Muscle layer of duodenum (tissue), 2 donors: Measurements from ENCODE around the gene TMTC2.

Experiments
- H3K27ac ChIP-seq: one replicate; pipeline ENCODE4 v1.7.0; 2013; ENCODE audit warnings: mild to moderate bottlenecking, low read length
- H3K27me3 ChIP-seq: one replicate; pipeline ENCODE4 v1.7.0; 2013; ENCODE audit warnings: low read depth, mild to moderate bottlenecking, control low read depth, low read length
- H3K36me3 ChIP-seq, 2 donors: one replicate each; pipeline ENCODE4 v1.7.0; 2013; ENCODE audit warnings: low read length in 2 of 2, control low read depth in 1 of 2, mild to moderate bottlenecking in 1 of 2; ENCODE audit not compliant: insufficient read depth in 2 of 2, control insufficient read depth in 1 of 2
- H3K4me1 ChIP-seq, 2 donors: one replicate each; pipeline ENCODE4 v1.7.0; 2013; ENCODE audit warnings: low read length in 2 of 2, mild to moderate bottlenecking in 2 of 2, control low read depth in 1 of 2, moderate library complexity in 1 of 2; ENCODE audit not compliant: insufficient read depth in 2 of 2, control insufficient read depth in 1 of 2
- H3K4me3 ChIP-seq, 2 donors: one replicate each; pipeline ENCODE4 v1.7.0; 2013; ENCODE audit warnings: low read length in 2 of 2, low read depth in 1 of 2, mild to moderate bottlenecking in 1 of 2
- H3K9me3 ChIP-seq, 2 donors: one replicate each; pipeline ENCODE4 v1.7.0; 2013; ENCODE audit warnings: low read length in 2 of 2, control low read depth in 1 of 2, mild to moderate bottlenecking in 1 of 2; ENCODE audit not compliant: control insufficient read depth in 1 of 2
- donor health status: healthy.

TMTC2 gene

DNA sequence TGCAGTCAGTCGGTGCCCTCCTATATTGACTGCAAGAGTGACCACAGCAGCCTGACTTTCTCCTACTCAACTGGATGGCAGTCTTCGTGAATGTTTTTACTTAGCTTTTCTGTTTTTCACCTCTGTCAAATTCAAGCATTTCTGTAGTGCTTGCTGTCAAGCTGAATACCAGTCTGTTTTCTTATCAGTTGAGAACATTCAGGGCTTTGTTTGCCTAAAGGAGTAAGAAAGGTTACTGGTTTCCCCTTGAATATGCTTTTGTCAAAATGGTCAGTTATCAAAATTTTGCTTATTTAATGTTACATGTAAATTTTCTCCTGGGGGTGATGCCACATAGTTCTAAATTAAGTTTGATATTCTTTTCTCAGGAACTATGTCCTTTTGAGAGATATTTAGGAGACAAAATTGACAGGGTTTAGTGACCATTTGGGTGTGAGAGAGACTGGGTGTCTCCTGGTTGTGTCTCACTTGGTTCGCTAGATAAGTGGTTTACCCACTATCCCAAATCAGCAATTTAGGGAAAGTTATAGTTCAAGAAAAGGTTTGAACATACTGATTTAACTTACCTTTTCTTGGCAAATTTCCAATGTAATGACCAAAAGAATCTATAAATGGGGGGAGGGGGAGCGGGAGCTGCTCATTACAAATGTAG is 366.3 kb downstream of the TMTC2 start:
- no peak overlapping the region for H3K27ac ChIP-seq
- peaks cover 0 to 4% of the 10 kb centered on the region in 2 donors for H3K36me3 ChIP-seq
- H3K4me1 ChIP-seq: no peaks in the 10 kb centered on the region
- no peaks in the 10 kb centered on the region for H3K9me3 ChIP-seq
- H3K4me3 ChIP-seq: no peak overlapping the region
- no peaks in the 10 kb centered on the region for H3K27me3 ChIP-seq

- Histone ChIP-seq H3K36me3 (no peaks in the 10 kb centered on the region), H3K27ac (no peak overlapping the region), H3K9me3 (no peaks in the 10 kb centered on the region), H3K4me3 (no peak overlapping the region), H3K27me3 (no peaks in the 10 kb centered on the region), H3K4me1 (peaks cover 0 to 3% of the 10 kb centered on the region in 2 donors)
Observed at GRCh38 chr12:83057436-83057835, 370.7 kb downstream of the TMTC2 start.

- H3K36me3 ChIP-seq: no peaks in the 10 kb centered on the region
Observed at GRCh38 chr12:83059107-83059506, 372.4 kb downstream of the TMTC2 start.

GRCh38 chr12:83065562-83065961 is 378.9 kb downstream of the TMTC2 start:
- Histone ChIP-seq H3K4me1 (no peaks in the 10 kb centered on the region), H3K27me3 (no peaks in the 10 kb centered on the region), H3K27ac (no peak overlapping the region), H3K9me3 (no peaks in the 10 kb centered on the region), H3K36me3 (no peaks in the 10 kb centered on the region), H3K4me3 (no peak overlapping the region)

More at GRCh38 chr12:83059107-83059506, 372.4 kb downstream of the TMTC2 start:
- H3K27me3 ChIP-seq: no peaks in the 10 kb centered on the region
- H3K4me1 ChIP-seq: peaks cover 0 to 3% of the 10 kb centered on the region in 2 donors
- H3K9me3 ChIP-seq: no peaks in the 10 kb centered on the region
- no peak overlapping the region for H3K27ac ChIP-seq
- no peak overlapping the region for H3K4me3 ChIP-seq

DNA sequence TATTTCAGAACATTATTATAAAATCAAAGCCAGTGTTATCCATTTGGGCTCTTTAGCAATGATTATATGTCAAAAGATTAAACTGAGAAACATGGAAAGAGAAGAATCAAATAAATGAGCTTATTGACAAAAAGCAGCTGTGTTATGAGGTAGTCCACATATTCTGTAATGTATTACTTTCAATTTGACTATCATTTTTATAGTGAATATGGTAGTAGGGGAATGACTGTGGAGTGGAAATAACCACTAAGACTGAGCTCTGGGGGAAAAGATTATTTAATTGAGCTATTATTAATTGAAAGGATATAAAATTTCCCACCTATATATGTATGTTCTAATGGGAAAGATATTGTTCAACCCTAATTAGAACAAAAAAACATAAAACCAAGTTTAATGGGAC is 381.3 kb downstream of the TMTC2 start:
- no peaks in the 10 kb centered on the region for H3K36me3 ChIP-seq
- no peaks in the 10 kb centered on the region for H3K27me3 ChIP-seq
- H3K4me1 ChIP-seq: no peaks in the 10 kb centered on the region
- no peaks in the 10 kb centered on the region for H3K9me3 ChIP-seq
- no peak overlapping the region for H3K27ac ChIP-seq
- H3K4me3 ChIP-seq: no peak overlapping the region

DNA sequence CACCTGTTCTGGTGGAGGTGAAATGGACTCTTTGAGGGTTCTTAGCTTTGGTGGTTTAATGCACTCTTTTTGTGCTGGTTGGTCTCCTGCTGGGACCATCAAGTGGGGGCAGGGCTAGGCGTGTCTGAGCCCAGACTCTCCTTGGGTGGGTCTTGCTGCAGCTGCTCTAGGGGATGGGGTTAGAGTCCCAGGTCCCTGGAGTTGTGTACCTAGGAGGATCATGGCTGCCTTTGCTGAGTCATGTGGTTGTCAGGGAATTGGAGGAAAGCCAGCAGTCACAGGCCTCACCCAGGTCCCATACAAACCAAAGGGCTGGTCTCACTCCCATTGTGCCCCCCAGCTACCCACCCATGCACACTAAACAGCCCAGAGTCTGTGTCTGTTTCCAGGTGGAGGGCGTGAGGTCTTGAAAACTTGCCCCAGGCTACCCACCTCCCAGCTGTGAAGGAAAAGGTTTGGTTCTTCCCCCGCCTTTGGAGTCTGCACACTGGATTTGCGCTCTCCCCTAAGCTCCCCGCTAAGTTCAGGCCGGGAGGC is 387.7 kb downstream of the TMTC2 start:
- H3K4me1 ChIP-seq: no peaks in the 10 kb centered on the region

GRCh38 chr12:83075471-83075870 is 388.8 kb downstream of the TMTC2 start:
- Histone ChIP-seq H3K9me3 (no peaks in the 10 kb centered on the region), H3K36me3 (no peaks in the 10 kb centered on the region), H3K27me3 (no peaks in the 10 kb centered on the region), H3K4me3 (no peak overlapping the region), H3K4me1 (no peaks in the 10 kb centered on the region), H3K27ac (no peak overlapping the region)

More for the DNA sequence above, 387.7 kb downstream of the TMTC2 start:
- no peaks in the 10 kb centered on the region for H3K27me3 ChIP-seq
- no peaks in the 10 kb centered on the region for H3K9me3 ChIP-seq
- H3K4me3 ChIP-seq: no peak overlapping the region
- no peak overlapping the region for H3K27ac ChIP-seq
- H3K36me3 ChIP-seq: no peaks in the 10 kb centered on the region

GRCh38 chr12:83077041-83077440 is 390.3 kb downstream of the TMTC2 start:
- Histone ChIP-seq H3K36me3 (no peaks in the 10 kb centered on the region), H3K27me3 (no peaks in the 10 kb centered on the region), H3K9me3 (no peaks in the 10 kb centered on the region), H3K4me3 (no peak overlapping the region), H3K27ac (no peak overlapping the region), H3K4me1 (no peaks in the 10 kb centered on the region)

GRCh38 chr12:83082690-83083276 is 396.1 kb downstream of the TMTC2 start:
- Histone ChIP-seq H3K27me3 (no peaks in the 10 kb centered on the region), H3K4me3 (no peak overlapping the region), H3K9me3 (no peaks in the 10 kb centered on the region), H3K36me3 (no peaks in the 10 kb centered on the region), H3K27ac (no peak overlapping the region), H3K4me1 (peaks cover 0 to 10% of the 10 kb centered on the region in 2 donors)

DNA sequence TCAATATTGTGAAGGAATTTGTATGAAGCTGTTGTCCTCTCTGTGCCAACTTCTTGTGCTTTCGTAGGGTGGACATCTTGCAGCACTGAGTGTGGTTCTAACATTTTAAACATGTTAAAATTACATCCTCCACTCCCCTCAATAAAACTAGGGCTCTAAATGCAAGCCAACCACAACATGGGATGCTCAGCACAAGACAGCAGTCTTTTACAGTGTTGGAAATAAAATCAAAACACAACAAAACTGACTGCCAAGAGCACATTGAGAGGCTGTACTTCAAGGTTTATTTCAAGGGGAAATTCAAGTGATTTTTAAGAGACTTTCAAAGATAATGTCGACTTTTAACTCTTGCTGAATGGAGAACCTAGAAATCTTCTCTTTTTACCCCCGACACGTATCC is 396.9 kb downstream of the TMTC2 start:
- no peaks in the 10 kb centered on the region for H3K9me3 ChIP-seq
- no peak overlapping the region for H3K27ac ChIP-seq

GRCh38 chr12:83084516-83085234 is 398.0 kb downstream of the TMTC2 start:
- H3K36me3 ChIP-seq: no peaks in the 10 kb centered on the region
- H3K9me3 ChIP-seq: no peaks in the 10 kb centered on the region
- no peak overlapping the region for H3K27ac ChIP-seq
- no peak overlapping the region for H3K4me3 ChIP-seq
- H3K4me1 ChIP-seq: peaks cover 0 to 10% of the 10 kb centered on the region in 2 donors
- H3K27me3 ChIP-seq: no peaks in the 10 kb centered on the region

More for the DNA sequence above, 396.9 kb downstream of the TMTC2 start:
- Histone ChIP-seq H3K4me3 (no peak overlapping the region), H3K27me3 (no peaks in the 10 kb centered on the region), H3K4me1 (peaks cover 0 to 10% of the 10 kb centered on the region in 2 donors), H3K36me3 (no peaks in the 10 kb centered on the region)
